ENCODE measurements around the gene BCAP31.

The BCAP31 gene

GRCh38 chrX:153725039-153725831 is 1.0 kb upstream of the BCAP31 start:
- Mint-ChIP-seq H3K27me3 (ENCODE audit: low read depth) (peaks cover 6% of the 10 kb centered on the region), H3K36me3 (ENCODE audit: low read depth) (peaks cover 17% of the 10 kb centered on the region)
- TF ChIP-seq CTCF (IDR thresholded peaks at IDR 0.05; ENCODE audit: unreplicated experiment in 3 of 3): no peak

GRCh38 chrX:153723351-153724251 is 586 bp downstream of the BCAP31 start:
- peak overlapping the region; percentile 87 to 90 (median 87) for H3K4me3 Mint-ChIP-seq
- peaks cover 16% of the 10 kb centered on the region for H3K9me3 Mint-ChIP-seq
- H3K27ac Mint-ChIP-seq: peak overlapping the region; percentile 47 to 91 (median 78)
- peaks cover 21% of the 10 kb centered on the region for H3K4me1 Mint-ChIP-seq
- peak; percentile 9 to 40 (median 21) for TF ChIP-seq CTCF (IDR thresholded peaks at IDR 0.05; ENCODE audit: unreplicated experiment in 3 of 3)
- H3K27me3 Mint-ChIP-seq (ENCODE audit: low read depth): peaks cover 6% of the 10 kb centered on the region
- peaks cover 28% of the 10 kb centered on the region for H3K36me3 Mint-ChIP-seq (ENCODE audit: low read depth)

More at GRCh38 chrX:153725039-153725831, 1.0 kb upstream of the BCAP31 start:
- Mint-ChIP-seq H3K9me3 (peaks cover 12% of the 10 kb centered on the region), H3K4me3 (peak overlapping the region; percentile 66 to 82 (median 72)), H3K27ac (peak overlapping the region in 1 of 3 experiments; percentile 51), H3K4me1 (peaks cover 21% of the 10 kb centered on the region)

- peaks cover 6% of the 10 kb centered on the region for H3K27me3 Mint-ChIP-seq (ENCODE audit: low read depth)
- H3K36me3 Mint-ChIP-seq (ENCODE audit: low read depth): peaks cover 27% of the 10 kb centered on the region
- TF ChIP-seq CTCF (IDR thresholded peaks at IDR 0.05; ENCODE audit: unreplicated experiment in 3 of 3): no peak
- peak overlapping the region; percentile 87 to 90 (median 87) for H3K4me3 Mint-ChIP-seq
- peaks cover 18% of the 10 kb centered on the region for H3K4me1 Mint-ChIP-seq
- peak overlapping the region; percentile 47 to 91 (median 78) for H3K27ac Mint-ChIP-seq
- peaks cover 16% of the 10 kb centered on the region for H3K9me3 Mint-ChIP-seq
These were observed 1.4 kb downstream of the BCAP31 start for GRCh38 chrX:153722704-153723350.

GRCh38 chrX:153719701-153720100 is 4.5 kb downstream of the BCAP31 start:
- no peak for TF ChIP-seq CTCF (IDR thresholded peaks at IDR 0.05; ENCODE audit: unreplicated experiment in 3 of 3)
- Mint-ChIP-seq H3K27me3 (ENCODE audit: low read depth) (no peaks in the 10 kb centered on the region), H3K4me3 (no peak overlapping the region), H3K9me3 (peaks cover 13% of the 10 kb centered on the region), H3K36me3 (ENCODE audit: low read depth) (peaks cover 47% of the 10 kb centered on the region), H3K27ac (no peak overlapping the region), H3K4me1 (peaks cover 8% of the 10 kb centered on the region)

GRCh38 chrX:153719238-153719637 is 4.9 kb downstream of the BCAP31 start:
- no peak for TF ChIP-seq CTCF (IDR thresholded peaks at IDR 0.05; ENCODE audit: unreplicated experiment in 3 of 3)
- H3K4me3 Mint-ChIP-seq: no peak overlapping the region

More at GRCh38 chrX:153719238-153719637, 4.9 kb downstream of the BCAP31 start:
- H3K27me3 Mint-ChIP-seq (ENCODE audit: low read depth): no peaks in the 10 kb centered on the region
- no peak overlapping the region for H3K27ac Mint-ChIP-seq
- peaks cover 51% of the 10 kb centered on the region for H3K36me3 Mint-ChIP-seq (ENCODE audit: low read depth)
- peaks cover 8% of the 10 kb centered on the region for H3K4me1 Mint-ChIP-seq
- peaks cover 13% of the 10 kb centered on the region for H3K9me3 Mint-ChIP-seq

Measured in nephron (organoid).